Measurements from ENCODE around the gene KCND3. TPM values are rescaled to one million over a fixed set of nuclear protein-coding genes. Genes with fewer than 3 reads are reported as not detected.
A peak's percentile ranks its signal among the peaks of the same experiment; 100 is the strongest.

KCND3 gene
- polyA plus RNA-seq, 3 donors = not detected

GRCh38 chr1:111747282-111747734 lies 242.2 kb downstream of the KCND3 start:
- H3K4me1 Mint-ChIP-seq = peaks cover 12% of the 10 kb centered on the region
- no peak overlapping the region for H3K4me2 ChIP-seq (replicated peaks; ENCODE audit: extremely low read depth, low read length, poor library complexity, severe bottlenecking)
- no peaks in the 10 kb centered on the region for H4K20me1 ChIP-seq (ENCODE audit: insufficient read depth, low read length)
- H3K36me3 Mint-ChIP-seq = no peaks in the 10 kb centered on the region
- no peak overlapping the region for H3K27ac ChIP-seq (ENCODE audit: low read depth in 1 of 2, low read length in 2 of 2)
- DNase-seq = peak; percentile 74 to 89 (median 82)
- peaks cover 0 to 2% (median 0%) of the 10 kb centered on the region in 7 donors for H3K9me3 Mint-ChIP-seq
- no peak overlapping the region for H2AFZ ChIP-seq (ENCODE audit: insufficient read depth, low read depth, low read length, poor library complexity, severe bottlenecking)
- H3K4me3 Mint-ChIP-seq = no peak overlapping the region
- no peak overlapping the region for H3K9ac ChIP-seq (ENCODE audit: insufficient read depth, low read length, poor library complexity, severe bottlenecking)
- intact Hi-C loops (cut with micrococcal nuclease) = loop anchor here in 1 of 2 donors (2.0 to 10.0 kb wide), 2 partner anchors 31 to 263 kb away; no protein-coding TSS in a partner anchor
- H3K36me3 ChIP-seq (replicated peaks in 1 of 2; ENCODE audit: control insufficient read depth in 1 of 2, insufficient read depth in 2 of 2, low read length in 2 of 2) = no peaks in the 10 kb centered on the region
- TF ChIP-seq CTCF (IDR thresholded peaks at IDR 0.05) = peak; percentile 82
- no peak overlapping the region for H3K4me3 ChIP-seq (replicated peaks in 1 of 3; ENCODE audit: low read depth in 2 of 3, low read length in 3 of 3)
- no peaks in the 10 kb centered on the region for H3K79me2 ChIP-seq (ENCODE audit: insufficient read depth, low read length)
- peak overlapping the region in 2 of 7 donors; percentile 28 to 79 for H3K27ac Mint-ChIP-seq
- H3K27me3 Mint-ChIP-seq (ENCODE audit: low read depth in 3 of 3) = peaks cover 13 to 14% (median 14%) of the 10 kb centered on the region in 3 donors
- H3K9me3 ChIP-seq (replicated peaks in 1 of 2; ENCODE audit: control insufficient read depth in 1 of 2, insufficient read depth in 1 of 2, low read length in 2 of 2) = no peaks in the 10 kb centered on the region
- WGBS (ENCODE audit: insufficient coverage) = no CpG with 5 or more reads among the region's 3 CpGs
- peaks cover 7 to 9% of the 10 kb centered on the region in 2 donors for H3K4me1 ChIP-seq (ENCODE audit: control insufficient read depth in 1 of 2, insufficient read depth in 2 of 2, low read length in 2 of 2)
- peaks cover 8 to 13% of the 10 kb centered on the region in 2 donors for H3K27me3 ChIP-seq (ENCODE audit: control insufficient read depth in 2 of 2, insufficient read depth in 2 of 2, low read length in 2 of 2)

GRCh38 chr1:111746614-111746999 lies 242.9 kb downstream of the KCND3 start:
- intact Hi-C loops (cut with micrococcal nuclease) = loop anchor here in 1 of 2 donors (2.0 to 10.0 kb wide), 2 partner anchors 30 to 262 kb away; no protein-coding TSS in a partner anchor
- DNase-seq = no peak
- H3K9ac ChIP-seq (ENCODE audit: insufficient read depth, low read length, poor library complexity, severe bottlenecking) = no peak overlapping the region
- H3K4me2 ChIP-seq (replicated peaks; ENCODE audit: extremely low read depth, low read length, poor library complexity, severe bottlenecking) = no peak overlapping the region
- H3K4me3 Mint-ChIP-seq = no peak overlapping the region
- peaks cover under 1 to 2% of the 10 kb centered on the region in 2 donors for H3K4me1 ChIP-seq (ENCODE audit: control insufficient read depth in 1 of 2, insufficient read depth in 2 of 2, low read length in 2 of 2)
- WGBS (ENCODE audit: insufficient coverage) = 100% methylated on average over 1 of the region's 2 CpGs
- H3K4me3 ChIP-seq (replicated peaks in 1 of 3; ENCODE audit: low read depth in 2 of 3, low read length in 3 of 3) = no peak overlapping the region
- no peaks in the 10 kb centered on the region for H3K79me2 ChIP-seq (ENCODE audit: insufficient read depth, low read length)
- no peaks in the 10 kb centered on the region for H3K36me3 ChIP-seq (replicated peaks in 1 of 2; ENCODE audit: control insufficient read depth in 1 of 2, insufficient read depth in 2 of 2, low read length in 2 of 2)
- H3K27me3 Mint-ChIP-seq (ENCODE audit: low read depth in 3 of 3) = peaks cover 20 to 21% (median 21%) of the 10 kb centered on the region in 3 donors
- no peak overlapping the region for H2AFZ ChIP-seq (ENCODE audit: insufficient read depth, low read depth, low read length, poor library complexity, severe bottlenecking)
- peaks cover 12 to 20% of the 10 kb centered on the region in 2 donors for H3K27me3 ChIP-seq (ENCODE audit: control insufficient read depth in 2 of 2, insufficient read depth in 2 of 2, low read length in 2 of 2)
- no peak overlapping the region for H3K27ac ChIP-seq (ENCODE audit: low read depth in 1 of 2, low read length in 2 of 2)
- no peaks in the 10 kb centered on the region for H3K9me3 ChIP-seq (replicated peaks in 1 of 2; ENCODE audit: control insufficient read depth in 1 of 2, insufficient read depth in 1 of 2, low read length in 2 of 2)
- H3K4me1 Mint-ChIP-seq = peaks cover 5% of the 10 kb centered on the region
- no peaks in the 10 kb centered on the region for H4K20me1 ChIP-seq (ENCODE audit: insufficient read depth, low read length)
- no peaks in the 10 kb centered on the region for H3K36me3 Mint-ChIP-seq
- H3K27ac Mint-ChIP-seq = no peak overlapping the region
- H3K9me3 Mint-ChIP-seq = peaks cover 0 to 2% (median 0%) of the 10 kb centered on the region in 7 donors
- TF ChIP-seq CTCF (IDR thresholded peaks at IDR 0.05) = no peak

All from CD14-positive monocyte (primary cell).